Hematopoietic multipotent progenitor cell treated with erythropoietin and hydrocortisone succinate and interleukin-3 and kit ligand, for 4 days (in vitro differentiated cells): ENCODE measurements around the gene SLC5A6.

ENCODE experiments used
- DNase-seq: peaks from one replicate; pipeline ENCODE4 v3.0.0-alpha.2; 2015

The SLC5A6 gene

GRCh38 chr2:27236136-27236535, 24.1 kb upstream of the SLC5A6 start:
- no peak for DNase-seq

- no peak for DNase-seq
These were observed 21.3 kb upstream of the SLC5A6 start for GRCh38 chr2:27233341-27233740.

- no peak for DNase-seq
These were observed 19.9 kb upstream of the SLC5A6 start for GRCh38 chr2:27231921-27232320.

- DNase-seq: no peak
These were observed 15.4 kb upstream of the SLC5A6 start for GRCh38 chr2:27227501-27227900.

GRCh38 chr2:27225526-27225925, 13.5 kb upstream of the SLC5A6 start:
- DNase-seq: no peak

- no peak for DNase-seq
These were observed 11.3 kb upstream of the SLC5A6 start for GRCh38 chr2:27223416-27223815.

GRCh38 chr2:27222407-27222806, 10.3 kb upstream of the SLC5A6 start:
- DNase-seq: no peak

GRCh38 chr2:27221166-27221565, 9.1 kb upstream of the SLC5A6 start:
- no peak for DNase-seq

GRCh38 chr2:27220091-27220490, 8.0 kb upstream of the SLC5A6 start:
- no peak for DNase-seq

- DNase-seq: peak; percentile 19
These were observed 7.0 kb upstream of the SLC5A6 start for GRCh38 chr2:27219091-27219490.

- no peak for DNase-seq
These were observed 6.5 kb upstream of the SLC5A6 start for GRCh38 chr2:27218614-27219013.

GRCh38 chr2:27217173-27218121, 5.4 kb upstream of the SLC5A6 start, which contains the start of gene CAD:
TSS of gene CAD (plus strand) at chr2:27217369. CDS start at chr2:27217552, 183 bp downstream.
- peak; percentile 97 for DNase-seq

GRCh38 chr2:27216416-27217137, 4.5 kb upstream of the SLC5A6 start:
- no peak for DNase-seq

- DNase-seq: no peak
These were observed 2.9 kb upstream of the SLC5A6 start for GRCh38 chr2:27214941-27215340.

GRCh38 chr2:27212626-27213471, 781 bp upstream of the SLC5A6 start:
- peak; percentile 76 for DNase-seq

GRCh38 chr2:27211241-27211942, 676 bp downstream of the SLC5A6 start:
- peak; percentile 35 for DNase-seq

- DNase-seq: peak; percentile 59
These were observed 2.3 kb downstream of the SLC5A6 start for GRCh38 chr2:27209621-27210401.

- no peak for DNase-seq
These were observed 3.5 kb downstream of the SLC5A6 start for GRCh38 chr2:27208486-27209050.

GRCh38 chr2:27206346-27206745, 5.7 kb downstream of the SLC5A6 start:
- no peak for DNase-seq

- DNase-seq: no peak
These were observed 6.9 kb downstream of the SLC5A6 start for GRCh38 chr2:27205206-27205605.

- DNase-seq: no peak
These were observed 7.5 kb downstream of the SLC5A6 start for GRCh38 chr2:27204566-27204965.
